CD4-positive, alpha-beta memory T cell (primary cell): Measurements from ENCODE around the gene DAPP1. TPM values are rescaled to one million over a fixed set of nuclear protein-coding genes. Genes with fewer than 3 reads are reported as not detected.
A peak's percentile ranks its signal among the peaks of the same experiment; 100 is the strongest.
"Not testable (repeated sequence)": the region's sequence is repeated elsewhere in the genome, so short reads cannot be mapped to it uniquely, and the experiment has no call there.

Experiments used
- CTCF ChIA-PET: fragments of 350-600 bp; sonication (Branson Sonifier 250); formaldehyde crosslinking; loops from one replicate; lab custom pipeline; 2021; ENCODE audit warnings: inconsistent platforms; ENCODE audit not compliant: partially characterized antibody; lab: Charles Lee
- POLR2A ChIA-PET: fragments of 350-600 bp; sonication (Branson Sonifier 250); formaldehyde crosslinking; loops from one replicate; lab custom pipeline; 2021; ENCODE audit not compliant: partially characterized antibody; lab: Charles Lee
- DNase-seq, 5 donors: peaks; one replicate each; pipeline versions ENCODE4 v3.0.0 to v3.0.0-alpha.2; 2020 to 2022; ENCODE audit warnings: mixed read lengths in 1 of 5
- H3K27ac ChIP-seq: one replicate; pipeline ENCODE4 v1.7.0; 2013; ENCODE audit warnings: low read depth, low read length
- H3K27me3 ChIP-seq: 2 replicates; pipeline ENCODE4 v1.7.0; 2013; ENCODE audit warnings: mild to moderate bottlenecking, low read length, moderate library complexity; ENCODE audit not compliant: insufficient read depth
- H3K36me3 ChIP-seq: 2 replicates; pipeline ENCODE4 v1.7.0; 2013; ENCODE audit warnings: mild to moderate bottlenecking, low read length, moderate library complexity; ENCODE audit not compliant: insufficient read depth
- H3K4me1 ChIP-seq: 2 replicates; pipeline ENCODE4 v1.7.0; 2013; ENCODE audit warnings: mild to moderate bottlenecking, low read length, moderate library complexity; ENCODE audit not compliant: insufficient read depth
- H3K4me3 ChIP-seq, 2 donors: one replicate each; pipeline ENCODE4 v1.7.0; 2013; ENCODE audit warnings: low read length in 2 of 2, mild to moderate bottlenecking in 1 of 2
- H3K9me3 ChIP-seq, 2 donors: one replicate each; pipeline ENCODE4 v1.7.0; 2013; ENCODE audit warnings: low read length in 2 of 2, control low read depth in 1 of 2; ENCODE audit not compliant: control insufficient read depth in 1 of 2
- H3K27ac Mint-ChIP-seq, 7 donors: one replicate each; pipeline ENCODE4 v1.8.0; 2020 to 2021; ENCODE audit warnings: mixed read lengths in 7 of 7, mild to moderate bottlenecking in 6 of 7, inconsistent platforms in 3 of 7, moderate library complexity in 3 of 7
- H3K27me3 Mint-ChIP-seq, 2 donors: one replicate each; pipeline ENCODE4 v1.8.0; 2020 to 2021; ENCODE audit warnings: mixed read lengths in 2 of 2
- H3K36me3 Mint-ChIP-seq, 2 donors: one replicate each; pipeline ENCODE4 v1.8.0; 2020 to 2021; ENCODE audit warnings: mixed read lengths in 2 of 2, inconsistent platforms in 1 of 2, mild to moderate bottlenecking in 1 of 2
- H3K4me1 Mint-ChIP-seq, 4 donors: one replicate each; pipeline ENCODE4 v1.8.0; 2020 to 2021; ENCODE audit warnings: mixed read lengths in 4 of 4, mild to moderate bottlenecking in 1 of 4
- H3K4me3 Mint-ChIP-seq, 8 donors: one replicate each; pipeline ENCODE4 v1.8.0; 2020 to 2021; ENCODE audit warnings: mixed read lengths in 8 of 8, mild to moderate bottlenecking in 7 of 8, moderate library complexity in 6 of 8, inconsistent platforms in 3 of 8
- H3K9me3 Mint-ChIP-seq, 8 donors: one replicate each; pipeline ENCODE4 v1.8.0; 2020 to 2021; ENCODE audit warnings: mixed read lengths in 8 of 8, mild to moderate bottlenecking in 5 of 8, inconsistent platforms in 3 of 8, moderate library complexity in 1 of 8
- intact Hi-C: fragments of 100-400 bp; cut with micrococcal nuclease; formaldehyde crosslinking; loops from one replicate; pipeline ENCODE4 v1.15.1; 2023
- polyA plus RNA-seq, 2 donors: library from polyadenylated mRNA; unstranded; fragments of 300-500 nt; fragmentation: Illumina TruSeq; gene quantifications; one replicate each; pipeline ENCODE4 v1.2.3, GENCODE V29; 2021
- total RNA-seq, 2 experiments: library from RNA; stranded (reverse); gene quantifications; one replicate each; pipeline ENCODE4 v1.2.3, GENCODE V29; 2021

DAPP1 gene
- total and polyA plus RNA-seq, 4 experiments from 2014 or later = 16.8 to 27.7 (median 22.1) TPM

- ChIA-PET CTCF (interaction anchor here (4.5 kb wide), 1 partner anchor 19 kb away, joined by 22 read pairs; no protein-coding TSS in a partner anchor), POLR2A (interaction anchor here (0.7 to 1.7 kb wide), 5 partner anchors 11 to 665 kb away, joined by 4 to 8 read pairs (median 4); no protein-coding TSS in a partner anchor)
- intact Hi-C loops = no loop called here
- DNase-seq = no peak
- Mint-ChIP-seq H3K36me3 (peaks cover 9 to 15% of the 10 kb centered on the region in 2 donors), H3K27me3 (no peaks in the 10 kb centered on the region), H3K4me1 (peaks cover 37 to 52% (median 44%) of the 10 kb centered on the region in 4 donors), H3K27ac (no peak overlapping the region), H3K4me3 (no peak overlapping the region), H3K9me3 (no peaks in the 10 kb centered on the region)
- Histone ChIP-seq H3K27me3 (no peaks in the 10 kb centered on the region), H3K4me1 (peaks cover 13% of the 10 kb centered on the region), H3K36me3 (no peaks in the 10 kb centered on the region), H3K9me3 (no peaks in the 10 kb centered on the region), H3K4me3 (no peak overlapping the region), H3K27ac (no peak overlapping the region)
Measured at GRCh38 chr4:99828477-99828876, 11.8 kb downstream of the DAPP1 start.

- H3K36me3 Mint-ChIP-seq = peaks cover 0 to 16% of the 10 kb centered on the region in 2 donors
- H3K27me3 Mint-ChIP-seq, H3K27ac ChIP-seq, DNase-seq, H3K4me3 Mint-ChIP-seq, H3K9me3 ChIP-seq, H3K27me3 ChIP-seq, H3K27ac Mint-ChIP-seq, H3K36me3 ChIP-seq, H3K4me3 ChIP-seq, H3K9me3 Mint-ChIP-seq, intact Hi-C loops: not testable (repeated sequence)
- H3K4me1 ChIP-seq = peaks cover 13% of the 10 kb centered on the region
- ChIA-PET POLR2A (interaction anchor here (0.7 to 1.6 kb wide), 3 partner anchors 12 to 78 kb away, joined by 3 to 5 read pairs (median 4); no protein-coding TSS in a partner anchor), CTCF (interaction anchor here (1.6 to 4.5 kb wide), 2 partner anchors 14 to 21 kb away, joined by 4 to 22 read pairs; partner anchors contain the start of gene DAPP1)
- peaks cover 28 to 38% (median 32%) of the 10 kb centered on the region in 4 donors for H3K4me1 Mint-ChIP-seq
Measured at GRCh38 chr4:99830051-99830450, 13.4 kb downstream of the DAPP1 start.

- Mint-ChIP-seq H3K4me3 (no peak overlapping the region), H3K9me3 (no peaks in the 10 kb centered on the region), H3K36me3 (peaks cover 21 to 30% of the 10 kb centered on the region in 2 donors), H3K27me3 (no peaks in the 10 kb centered on the region), H3K4me1 (peaks cover 18 to 22% (median 19%) of the 10 kb centered on the region in 4 donors), H3K27ac (no peak overlapping the region)
- Histone ChIP-seq H3K36me3 (peaks cover 19% of the 10 kb centered on the region), H3K9me3 (no peaks in the 10 kb centered on the region), H3K27ac (no peak overlapping the region), H3K4me1 (peaks cover 4% of the 10 kb centered on the region), H3K4me3 (no peak overlapping the region), H3K27me3 (no peaks in the 10 kb centered on the region)
- DNase-seq = no peak
- intact Hi-C loops = no loop called here
- ChIA-PET CTCF (interaction anchor here (1.8 kb wide), 1 partner anchor 24 kb away, joined by 4 read pairs; no protein-coding TSS in a partner anchor), POLR2A (no interaction called here)
Measured at GRCh38 chr4:99832321-99832720, 15.7 kb downstream of the DAPP1 start.

GRCh38 chr4:99832758-99833157 is 16.1 kb downstream of the DAPP1 start:
- ChIA-PET CTCF (interaction anchor here (1.8 kb wide), 1 partner anchor 25 kb away, joined by 4 read pairs; no protein-coding TSS in a partner anchor), POLR2A (interaction anchor here (1.1 to 1.5 kb wide), 2 partner anchors 12 to 25 kb away, joined by 3 read pairs; no protein-coding TSS in a partner anchor)
- DNase-seq = no peak
- Mint-ChIP-seq H3K4me3 (no peak overlapping the region), H3K36me3 (peaks cover 25 to 33% of the 10 kb centered on the region in 2 donors), H3K4me1 (peaks cover 15 to 19% (median 15%) of the 10 kb centered on the region in 4 donors), H3K9me3 (no peaks in the 10 kb centered on the region), H3K27me3 (no peaks in the 10 kb centered on the region), H3K27ac (no peak overlapping the region)
- Histone ChIP-seq H3K36me3 (peaks cover 19% of the 10 kb centered on the region), H3K27ac (no peak overlapping the region), H3K9me3 (no peaks in the 10 kb centered on the region), H3K27me3 (no peaks in the 10 kb centered on the region), H3K4me3 (no peak overlapping the region), H3K4me1 (peaks cover 4% of the 10 kb centered on the region)
- intact Hi-C loops = no loop called here

GRCh38 chr4:99833756-99834155 is 17.1 kb downstream of the DAPP1 start:
- no peak for DNase-seq
- no peaks in the 10 kb centered on the region for H3K9me3 ChIP-seq
- H3K27me3 ChIP-seq = no peaks in the 10 kb centered on the region
- Mint-ChIP-seq H3K27me3 (no peaks in the 10 kb centered on the region), H3K4me3 (no peak overlapping the region), H3K27ac (peak overlapping the region in 1 of 7 donors; percentile 1), H3K36me3 (peaks cover 26 to 36% of the 10 kb centered on the region in 2 donors), H3K4me1 (peaks cover 7 to 14% (median 10%) of the 10 kb centered on the region in 4 donors), H3K9me3 (no peaks in the 10 kb centered on the region)
- no peak overlapping the region for H3K27ac ChIP-seq
- CTCF ChIA-PET = interaction anchor here (1.8 kb wide), 1 partner anchor 26 kb away, joined by 4 read pairs; no protein-coding TSS in a partner anchor
- H3K4me1 ChIP-seq = peaks cover 4% of the 10 kb centered on the region
- H3K4me3 ChIP-seq = no peak overlapping the region
- intact Hi-C loops = no loop called here
- peaks cover 19% of the 10 kb centered on the region for H3K36me3 ChIP-seq
- POLR2A ChIA-PET = interaction anchor here (1.1 to 1.5 kb wide), 2 partner anchors 13 to 24 kb away, joined by 3 read pairs; no protein-coding TSS in a partner anchor

- CTCF ChIA-PET = no interaction called here
- no peak overlapping the region for H3K4me3 Mint-ChIP-seq
- Histone ChIP-seq H3K36me3 (peaks cover 19% of the 10 kb centered on the region), H3K27me3 (no peaks in the 10 kb centered on the region), H3K4me3 (no peak overlapping the region), H3K9me3 (no peaks in the 10 kb centered on the region), H3K27ac (no peak overlapping the region), H3K4me1 (peaks cover 4% of the 10 kb centered on the region)
- POLR2A ChIA-PET = no interaction called here
- DNase-seq = no peak
- no peak overlapping the region for H3K27ac Mint-ChIP-seq
- peaks cover 30 to 42% of the 10 kb centered on the region in 2 donors for H3K36me3 Mint-ChIP-seq
- intact Hi-C loops = no loop called here
- H3K4me1 Mint-ChIP-seq = peaks cover 7 to 15% (median 10%) of the 10 kb centered on the region in 4 donors
- H3K27me3 Mint-ChIP-seq = no peaks in the 10 kb centered on the region
- H3K9me3 Mint-ChIP-seq = no peaks in the 10 kb centered on the region
Measured at GRCh38 chr4:99834569-99834968, 17.9 kb downstream of the DAPP1 start.

GRCh38 chr4:99835942-99836341 is 19.3 kb downstream of the DAPP1 start:
- H3K27ac ChIP-seq = no peak overlapping the region

More at GRCh38 chr4:99835942-99836341, 19.3 kb downstream of the DAPP1 start:
- Mint-ChIP-seq H3K27me3 (no peaks in the 10 kb centered on the region), H3K4me1 (peaks cover 4 to 14% (median 7%) of the 10 kb centered on the region in 4 donors), H3K9me3 (no peaks in the 10 kb centered on the region), H3K4me3 (no peak overlapping the region), H3K36me3 (peaks cover 35 to 47% of the 10 kb centered on the region in 2 donors), H3K27ac (peak overlapping the region in 1 of 7 donors; percentile 25)
- peaks cover 19% of the 10 kb centered on the region for H3K36me3 ChIP-seq
- no peak overlapping the region for H3K4me3 ChIP-seq
- no peak for DNase-seq
- ChIA-PET POLR2A (no interaction called here), CTCF (interaction anchor here (0.8 kb wide), 1 partner anchor 27 kb away, joined by 3 read pairs; no protein-coding TSS in a partner anchor)
- H3K27me3 ChIP-seq = no peaks in the 10 kb centered on the region
- intact Hi-C loops = no loop called here
- peaks cover 4% of the 10 kb centered on the region for H3K4me1 ChIP-seq
- no peaks in the 10 kb centered on the region for H3K9me3 ChIP-seq
